Type B pancreatic cell (in vitro differentiated cells): Measurements from ENCODE around the gene CBY3. TPM values are rescaled to one million over a fixed set of nuclear protein-coding genes. Genes with fewer than 3 reads are reported as not detected.
"Not testable (repeated sequence)": the region's sequence is repeated elsewhere in the genome, so short reads cannot be mapped to it uniquely, and the experiment has no call there.

Experiments used
- DNase-seq: peaks from one replicate; pipeline ENCODE4 v3.0.0; 2021; ENCODE audit warnings: mixed read lengths; ENCODE audit not compliant: unreplicated experiment; ENCODE audit errors: extremely low spot score
- H3K27ac Mint-ChIP-seq: 2 replicates; pipeline ENCODE4 v1.8.0; 2021; ENCODE audit warnings: mild to moderate bottlenecking, mixed read lengths
- H3K27me3 Mint-ChIP-seq: 2 replicates; pipeline ENCODE4 v1.8.0; 2021; ENCODE audit warnings: mixed read lengths
- H3K36me3 Mint-ChIP-seq: 2 replicates; pipeline ENCODE4 v1.8.0; 2021; ENCODE audit warnings: mixed read lengths
- H3K4me1 Mint-ChIP-seq: one replicate; pipeline ENCODE4 v1.8.0; 2021; ENCODE audit warnings: mixed read lengths; ENCODE audit not compliant: unreplicated experiment
- H3K4me3 Mint-ChIP-seq: 2 replicates; pipeline ENCODE4 v1.8.0; 2021; ENCODE audit warnings: mild to moderate bottlenecking, mixed read lengths
- H3K9me3 Mint-ChIP-seq: 2 replicates; pipeline ENCODE4 v1.8.0; 2021; ENCODE audit warnings: mixed read lengths
- total RNA-seq: library from RNA; stranded (reverse); gene quantifications from 2 replicates; pipeline ENCODE4 v1.2.1, GENCODE V29; 2021; ENCODE audit warnings: low replicate concordance
- TF ChIP-seq, protein P1 (sequence below): fragments of 200-600 bp; sonication (generic); conservative IDR thresholded peaks from 2 replicates; pipeline ENCODE4 v1.5.0; 2021; ENCODE audit warnings: antibody characterized with exemption, mild to moderate bottlenecking

The CBY3 gene
- total RNA-seq, 1 donor from 2014 or later = not detected

DNA sequence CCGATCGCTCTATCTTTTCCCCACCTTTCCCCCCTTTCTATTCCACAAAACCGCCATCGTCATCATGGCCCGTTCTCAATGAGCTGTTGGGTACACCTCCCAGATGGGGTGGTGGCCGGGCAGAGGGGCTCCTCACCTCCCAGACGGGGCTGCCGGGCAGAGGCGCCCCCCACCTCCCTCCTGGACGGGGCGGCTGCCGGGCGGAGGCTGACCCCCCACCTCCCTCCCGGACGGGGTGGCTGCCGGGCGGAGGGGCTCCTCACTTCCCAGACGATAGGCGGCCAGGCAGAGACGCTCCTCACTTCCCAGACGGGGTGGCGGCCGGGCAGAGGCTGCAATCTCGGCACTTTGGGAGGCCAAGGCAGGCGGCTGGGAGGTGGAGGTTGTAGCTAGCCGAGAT lies 30.6 kb downstream of the CBY3 start:
- H3K4me1 Mint-ChIP-seq, H3K27me3 Mint-ChIP-seq, H3K9me3 Mint-ChIP-seq, H3K4me3 Mint-ChIP-seq, H3K27ac Mint-ChIP-seq, H3K36me3 Mint-ChIP-seq, DNase-seq: not testable (repeated sequence)

DNA sequence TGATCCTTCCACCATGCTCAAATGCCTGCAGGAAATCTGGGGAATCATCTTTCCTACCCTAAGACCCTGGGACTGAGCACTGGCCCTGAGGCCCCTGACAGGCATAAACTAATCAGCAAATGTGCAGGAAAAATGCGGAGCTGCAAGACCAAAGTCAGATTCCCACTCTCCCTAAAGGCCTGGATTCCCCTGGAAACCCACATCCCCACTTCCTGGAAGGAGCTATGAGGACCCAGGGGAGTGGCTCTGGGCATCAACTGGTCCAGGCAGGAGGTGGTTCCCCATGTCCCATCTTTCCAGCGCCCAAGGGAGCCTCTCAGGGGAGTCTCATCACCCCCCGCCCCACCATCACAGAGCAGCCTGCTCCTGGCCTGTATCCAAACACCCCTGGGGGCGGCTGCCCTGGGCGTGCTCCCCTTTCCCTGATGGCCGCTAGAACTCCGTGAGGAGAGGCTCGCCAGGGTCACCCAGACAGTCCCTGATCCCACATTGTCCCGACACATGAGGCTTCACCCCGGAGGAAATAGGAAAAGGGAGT lies 31.6 kb downstream of the CBY3 start:
- H3K27ac Mint-ChIP-seq = not testable (repeated sequence)

DNA sequence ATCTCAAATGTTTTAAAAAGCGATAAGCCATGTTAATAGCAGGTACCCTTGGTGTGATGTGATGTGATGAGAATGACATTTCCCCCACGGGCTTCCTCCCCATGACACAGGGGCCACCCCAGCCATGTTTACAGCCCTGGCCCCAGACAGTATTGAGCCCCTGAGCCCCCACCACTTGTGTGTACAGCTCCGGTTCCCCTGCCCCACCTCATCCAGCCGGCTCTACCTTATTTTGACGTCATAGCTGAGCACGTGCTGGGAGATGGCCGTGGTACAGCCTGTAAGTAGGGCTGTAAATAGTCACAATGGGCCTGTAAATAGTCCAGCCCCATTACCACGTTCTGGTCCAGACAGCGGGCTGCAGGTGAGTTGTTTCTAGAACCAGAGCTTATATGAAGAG lies 32.4 kb downstream of the CBY3 start:
- TF ChIP-seq, protein P1, sequence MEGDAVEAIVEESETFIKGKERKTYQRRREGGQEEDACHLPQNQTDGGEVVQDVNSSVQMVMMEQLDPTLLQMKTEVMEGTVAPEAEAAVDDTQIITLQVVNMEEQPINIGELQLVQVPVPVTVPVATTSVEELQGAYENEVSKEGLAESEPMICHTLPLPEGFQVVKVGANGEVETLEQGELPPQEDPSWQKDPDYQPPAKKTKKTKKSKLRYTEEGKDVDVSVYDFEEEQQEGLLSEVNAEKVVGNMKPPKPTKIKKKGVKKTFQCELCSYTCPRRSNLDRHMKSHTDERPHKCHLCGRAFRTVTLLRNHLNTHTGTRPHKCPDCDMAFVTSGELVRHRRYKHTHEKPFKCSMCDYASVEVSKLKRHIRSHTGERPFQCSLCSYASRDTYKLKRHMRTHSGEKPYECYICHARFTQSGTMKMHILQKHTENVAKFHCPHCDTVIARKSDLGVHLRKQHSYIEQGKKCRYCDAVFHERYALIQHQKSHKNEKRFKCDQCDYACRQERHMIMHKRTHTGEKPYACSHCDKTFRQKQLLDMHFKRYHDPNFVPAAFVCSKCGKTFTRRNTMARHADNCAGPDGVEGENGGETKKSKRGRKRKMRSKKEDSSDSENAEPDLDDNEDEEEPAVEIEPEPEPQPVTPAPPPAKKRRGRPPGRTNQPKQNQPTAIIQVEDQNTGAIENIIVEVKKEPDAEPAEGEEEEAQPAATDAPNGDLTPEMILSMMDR = no peak
- H3K27ac Mint-ChIP-seq = no peak overlapping the region
- H3K4me1 Mint-ChIP-seq = no peaks in the 10 kb centered on the region
- no peaks in the 10 kb centered on the region for H3K36me3 Mint-ChIP-seq
- H3K4me3 Mint-ChIP-seq = no peak overlapping the region
- peaks cover 3% of the 10 kb centered on the region for H3K27me3 Mint-ChIP-seq
- no peak for DNase-seq
- H3K9me3 Mint-ChIP-seq = no peaks in the 10 kb centered on the region

More for the DNA sequence above, 31.6 kb downstream of the CBY3 start:
- H3K4me3 Mint-ChIP-seq, H3K4me1 Mint-ChIP-seq, H3K27me3 Mint-ChIP-seq, DNase-seq, H3K36me3 Mint-ChIP-seq, H3K9me3 Mint-ChIP-seq: not testable (repeated sequence)

DNA sequence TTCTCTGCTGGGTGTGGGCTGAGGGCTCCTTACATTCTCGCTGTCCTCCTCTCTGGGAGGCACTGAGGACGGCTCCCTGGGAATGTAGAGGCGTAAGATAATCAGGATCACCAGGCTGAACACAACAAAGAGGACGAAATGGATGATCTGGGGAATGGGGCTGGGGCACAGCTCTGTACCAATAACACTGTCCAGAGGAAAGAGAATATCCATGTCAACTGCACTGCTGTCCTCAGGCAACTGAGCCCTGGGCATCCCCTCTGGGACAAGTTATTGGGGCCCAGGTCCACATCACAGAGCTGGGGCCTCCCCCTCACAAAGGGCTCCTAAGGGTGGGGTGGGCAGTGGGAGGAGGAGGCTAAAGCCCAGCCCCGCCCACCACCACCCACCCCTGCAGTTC lies 36.1 kb downstream of the CBY3 start:
- H3K27ac Mint-ChIP-seq, H3K4me1 Mint-ChIP-seq, DNase-seq, H3K4me3 Mint-ChIP-seq, H3K36me3 Mint-ChIP-seq, H3K9me3 Mint-ChIP-seq, H3K27me3 Mint-ChIP-seq: not testable (repeated sequence)

DNA sequence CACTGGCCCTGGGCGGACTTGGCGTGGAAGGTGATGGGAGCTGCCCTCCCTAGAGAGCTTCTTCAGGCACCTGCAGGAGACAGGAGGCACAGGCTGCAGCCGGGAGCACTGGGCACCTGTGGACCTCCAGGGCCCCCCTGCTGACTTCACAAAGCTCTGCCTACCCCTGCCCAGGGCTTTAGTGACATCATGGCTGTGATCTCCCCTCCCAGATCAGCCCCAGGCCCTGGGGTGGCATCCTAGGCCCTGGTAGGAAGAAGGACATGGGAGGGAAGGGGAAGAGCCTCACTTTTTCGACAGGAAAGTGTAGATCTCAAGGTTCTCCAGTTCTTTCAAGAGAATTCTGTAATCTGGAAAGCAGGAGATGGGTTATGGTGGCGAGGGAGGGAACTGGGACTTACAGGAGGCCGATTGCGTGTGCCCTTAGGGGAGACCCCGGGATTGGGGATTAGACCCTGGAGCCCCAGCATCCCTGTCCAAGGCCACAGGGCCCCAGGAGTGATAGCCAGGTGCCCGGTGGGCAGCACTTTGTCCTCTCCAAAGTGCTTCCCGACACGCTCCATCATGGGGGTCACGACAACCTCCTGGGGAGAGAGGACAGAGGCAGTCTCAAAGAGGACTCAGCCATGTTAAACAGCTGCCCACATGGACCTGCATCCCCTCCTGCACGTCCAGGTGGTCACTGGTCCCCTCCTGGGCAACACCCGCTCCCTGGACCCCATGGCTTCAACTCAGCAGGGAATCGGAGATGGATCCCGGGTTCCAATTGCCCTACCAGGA lies 37.5 kb downstream of the CBY3 start:
- not testable (repeated sequence) for H3K27me3 Mint-ChIP-seq, H3K4me1 Mint-ChIP-seq

DNA sequence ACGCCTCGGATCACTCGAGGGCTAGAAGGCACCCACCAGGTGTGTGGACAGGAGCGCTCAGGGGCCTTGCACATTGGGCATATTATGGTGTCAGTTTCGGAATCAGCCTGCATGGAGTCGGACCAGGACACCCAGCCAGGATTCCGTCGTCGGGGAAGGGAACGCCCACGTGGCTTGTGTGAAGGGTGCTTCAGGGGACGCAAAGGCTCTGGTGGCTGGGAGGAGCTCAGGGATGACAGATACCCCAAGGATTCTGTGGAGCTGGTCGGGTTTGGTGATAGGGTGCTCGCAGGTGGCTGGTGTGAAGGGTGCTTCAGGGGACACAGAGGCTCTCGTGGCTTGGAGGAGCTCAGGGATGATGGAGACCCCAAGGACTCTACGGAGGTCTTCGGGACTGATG lies 38.2 kb downstream of the CBY3 start:
- not testable (repeated sequence) for H3K27me3 Mint-ChIP-seq, DNase-seq, H3K4me1 Mint-ChIP-seq

More for the DNA sequence above, 37.5 kb downstream of the CBY3 start:
- H3K9me3 Mint-ChIP-seq, H3K36me3 Mint-ChIP-seq, H3K27ac Mint-ChIP-seq, H3K4me3 Mint-ChIP-seq, DNase-seq: not testable (repeated sequence)

DNA sequence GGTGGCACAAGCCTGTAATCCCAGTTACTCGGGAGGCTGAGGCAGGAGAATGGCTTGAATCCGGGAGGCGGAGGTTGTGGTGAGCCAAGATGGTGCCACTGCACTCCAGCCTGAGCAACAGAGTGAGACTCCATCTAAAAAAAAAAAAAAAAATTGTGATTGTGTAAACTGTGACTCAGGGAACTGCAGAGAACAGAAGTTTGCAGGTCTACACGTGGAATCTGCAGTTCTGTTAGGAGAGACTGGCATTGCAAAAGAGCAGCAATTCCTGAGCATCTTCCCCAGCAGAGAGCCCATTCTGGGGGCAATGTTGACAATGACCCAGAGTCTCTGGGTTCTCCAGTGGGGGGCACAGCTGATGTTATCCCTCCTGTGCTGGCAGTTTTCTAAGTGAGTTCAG lies 39.1 kb downstream of the CBY3 start:
- DNase-seq, H3K27me3 Mint-ChIP-seq, H3K4me1 Mint-ChIP-seq, H3K4me3 Mint-ChIP-seq, H3K9me3 Mint-ChIP-seq, H3K36me3 Mint-ChIP-seq, H3K27ac Mint-ChIP-seq: not testable (repeated sequence)

More for the DNA sequence above, 38.2 kb downstream of the CBY3 start:
- H3K4me3 Mint-ChIP-seq, H3K27ac Mint-ChIP-seq, H3K9me3 Mint-ChIP-seq, H3K36me3 Mint-ChIP-seq: not testable (repeated sequence)

DNA sequence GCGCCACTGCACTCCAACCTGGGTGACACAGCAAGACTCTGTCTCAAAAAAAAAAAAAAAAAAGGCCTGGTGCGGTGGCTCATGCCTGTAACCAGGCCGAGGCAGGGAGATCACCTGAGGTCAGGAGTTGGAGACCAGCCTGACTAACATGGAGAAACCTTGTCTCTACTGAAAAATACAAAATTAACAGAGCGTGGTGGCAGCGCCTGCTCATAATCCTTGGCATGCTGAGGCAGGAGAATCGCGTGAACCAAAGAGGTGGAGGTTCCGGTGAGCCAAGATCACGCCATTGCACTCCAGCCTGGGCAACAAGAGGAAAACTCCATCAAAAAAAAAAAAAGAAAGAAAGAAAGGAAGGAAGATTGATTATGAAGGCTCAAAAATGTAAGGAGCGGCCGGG lies 41.5 kb downstream of the CBY3 start:
- not testable (repeated sequence) for H3K27ac Mint-ChIP-seq, H3K36me3 Mint-ChIP-seq, H3K4me3 Mint-ChIP-seq, H3K27me3 Mint-ChIP-seq, H3K9me3 Mint-ChIP-seq, DNase-seq, H3K4me1 Mint-ChIP-seq

DNA sequence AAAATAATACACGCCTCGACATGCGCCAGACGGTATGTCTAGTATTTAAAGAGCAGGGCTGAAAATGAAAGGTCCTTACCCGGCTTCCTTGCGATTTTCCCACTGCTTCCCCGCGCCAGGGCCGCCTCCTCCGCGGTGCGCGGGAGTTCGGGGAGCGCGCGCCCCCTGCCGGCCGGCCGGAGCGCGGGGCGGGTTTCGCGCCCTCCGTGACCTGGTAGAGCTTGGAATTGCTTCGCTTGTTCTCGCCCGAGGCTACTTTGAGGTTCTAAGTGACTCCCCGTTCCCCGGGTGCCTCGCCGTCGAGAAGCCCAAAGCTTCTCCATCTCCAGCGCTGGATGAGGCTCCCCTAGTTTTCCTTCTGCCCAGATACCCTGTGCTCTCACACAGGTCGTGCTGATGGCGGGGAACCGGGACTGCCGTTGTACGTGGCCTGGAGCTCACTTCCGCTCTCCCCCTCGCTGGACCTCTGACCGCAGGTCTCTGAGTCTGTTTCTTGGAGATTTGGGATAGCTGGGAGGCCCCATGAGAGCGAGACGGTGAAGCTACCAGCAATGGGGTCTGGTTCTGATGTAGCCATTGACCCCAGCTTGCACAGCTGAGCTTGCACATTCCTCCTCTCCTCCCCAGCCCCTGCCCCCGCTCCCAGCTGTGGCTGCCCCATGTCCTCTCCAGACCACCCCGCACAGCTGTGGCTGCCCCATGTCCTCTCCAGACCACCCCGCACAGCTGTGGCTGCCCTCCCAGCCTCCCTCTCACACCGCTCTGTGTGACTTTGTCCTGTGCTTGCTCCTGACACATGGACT lies 46.3 kb downstream of the CBY3 start:
- not testable (repeated sequence) for H3K27me3 Mint-ChIP-seq, H3K9me3 Mint-ChIP-seq, H3K4me1 Mint-ChIP-seq, H3K27ac Mint-ChIP-seq, DNase-seq, H3K4me3 Mint-ChIP-seq, H3K36me3 Mint-ChIP-seq
- TF ChIP-seq, protein P1 = peak; percentile 14

DNA sequence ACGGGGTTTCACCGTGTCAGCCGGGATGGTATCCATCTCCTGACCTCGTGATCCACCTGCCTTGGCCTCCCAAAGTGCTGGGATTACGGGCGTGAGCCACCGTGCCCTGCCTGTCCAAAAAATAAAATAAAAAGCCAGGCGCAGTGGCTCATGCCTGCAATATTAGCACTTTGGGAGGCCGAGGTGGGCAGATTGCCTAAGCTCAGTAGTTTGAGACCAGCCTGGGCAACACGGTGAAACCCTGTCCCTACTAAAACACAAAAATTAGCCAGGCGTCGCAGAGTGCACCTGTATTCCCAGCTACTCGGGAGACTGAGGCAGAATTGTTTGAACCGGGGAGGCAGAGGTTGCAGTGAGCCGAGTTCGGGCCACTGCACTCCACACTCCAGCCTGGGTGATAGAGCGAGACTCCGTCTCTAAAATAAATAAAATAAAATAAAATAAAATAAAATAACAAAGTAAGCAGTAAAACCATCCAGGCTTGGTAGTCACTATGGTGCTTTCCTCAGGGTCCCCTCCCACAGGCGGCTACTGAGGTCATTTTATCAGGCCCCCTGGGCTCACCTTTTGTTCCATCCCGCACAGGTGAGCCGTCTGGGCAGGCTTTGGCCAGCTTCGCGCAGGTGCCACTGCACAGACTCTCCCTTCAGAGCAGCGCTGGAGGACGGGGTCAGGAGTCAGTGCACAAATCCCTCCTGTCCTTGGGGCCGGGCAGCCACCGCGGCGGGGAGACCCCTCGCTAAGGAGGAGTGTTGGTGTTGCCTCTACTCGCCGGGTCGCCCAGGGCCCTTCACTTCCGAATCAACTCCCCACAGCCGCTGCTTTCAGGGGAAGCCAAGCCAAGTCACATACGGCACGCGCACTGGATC lies 47.1 kb downstream of the CBY3 start:
- not testable (repeated sequence) for H3K36me3 Mint-ChIP-seq, H3K9me3 Mint-ChIP-seq, H3K4me1 Mint-ChIP-seq, H3K27ac Mint-ChIP-seq, H3K27me3 Mint-ChIP-seq, DNase-seq
- H3K4me3 Mint-ChIP-seq = peak overlapping the region; percentile 74
